ENCODE measurements around the gene SLC35F4.

DNA sequence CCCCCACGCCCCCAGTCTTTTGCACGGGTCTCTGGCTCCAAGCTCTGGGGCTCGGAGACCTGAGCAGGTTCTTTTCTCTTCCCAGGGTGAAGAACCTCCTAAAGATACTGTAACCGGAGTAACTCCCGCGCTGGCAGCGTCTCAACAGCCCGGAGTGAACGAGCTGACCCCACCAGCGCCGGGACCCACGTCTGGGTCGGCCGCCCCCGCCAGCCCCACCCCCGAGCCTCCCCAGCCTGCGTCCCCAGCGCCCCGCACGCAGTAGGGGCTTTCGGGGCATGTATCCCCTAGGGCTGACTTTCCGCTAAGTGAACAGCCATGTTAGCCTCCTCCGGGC is 858 bp downstream of the SLC35F4 start:
- TF ChIP-seq, protein P1, sequence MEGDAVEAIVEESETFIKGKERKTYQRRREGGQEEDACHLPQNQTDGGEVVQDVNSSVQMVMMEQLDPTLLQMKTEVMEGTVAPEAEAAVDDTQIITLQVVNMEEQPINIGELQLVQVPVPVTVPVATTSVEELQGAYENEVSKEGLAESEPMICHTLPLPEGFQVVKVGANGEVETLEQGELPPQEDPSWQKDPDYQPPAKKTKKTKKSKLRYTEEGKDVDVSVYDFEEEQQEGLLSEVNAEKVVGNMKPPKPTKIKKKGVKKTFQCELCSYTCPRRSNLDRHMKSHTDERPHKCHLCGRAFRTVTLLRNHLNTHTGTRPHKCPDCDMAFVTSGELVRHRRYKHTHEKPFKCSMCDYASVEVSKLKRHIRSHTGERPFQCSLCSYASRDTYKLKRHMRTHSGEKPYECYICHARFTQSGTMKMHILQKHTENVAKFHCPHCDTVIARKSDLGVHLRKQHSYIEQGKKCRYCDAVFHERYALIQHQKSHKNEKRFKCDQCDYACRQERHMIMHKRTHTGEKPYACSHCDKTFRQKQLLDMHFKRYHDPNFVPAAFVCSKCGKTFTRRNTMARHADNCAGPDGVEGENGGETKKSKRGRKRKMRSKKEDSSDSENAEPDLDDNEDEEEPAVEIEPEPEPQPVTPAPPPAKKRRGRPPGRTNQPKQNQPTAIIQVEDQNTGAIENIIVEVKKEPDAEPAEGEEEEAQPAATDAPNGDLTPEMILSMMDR (IDR thresholded peaks at IDR 0.05 in 4 of 5, conservative IDR thresholded peaks at IDR 0.05 in 1 of 5), result no peak
- no peak for TF ChIP-seq POLR2A (IDR thresholded peaks at IDR 0.05)
